NCI-H2196 (cell line): ENCODE results near the gene PIM1.
"Not testable (repeated sequence)": the region's sequence is repeated elsewhere in the genome, so short reads cannot be mapped to it uniquely, and the experiment has no call there.

Experiments used
- DNase-seq: peaks from one replicate; lab custom pipeline; 2025; ENCODE audit not compliant: unreplicated experiment; lab: John Stamatoyannopoulos, UW

PIM1 gene

DNA sequence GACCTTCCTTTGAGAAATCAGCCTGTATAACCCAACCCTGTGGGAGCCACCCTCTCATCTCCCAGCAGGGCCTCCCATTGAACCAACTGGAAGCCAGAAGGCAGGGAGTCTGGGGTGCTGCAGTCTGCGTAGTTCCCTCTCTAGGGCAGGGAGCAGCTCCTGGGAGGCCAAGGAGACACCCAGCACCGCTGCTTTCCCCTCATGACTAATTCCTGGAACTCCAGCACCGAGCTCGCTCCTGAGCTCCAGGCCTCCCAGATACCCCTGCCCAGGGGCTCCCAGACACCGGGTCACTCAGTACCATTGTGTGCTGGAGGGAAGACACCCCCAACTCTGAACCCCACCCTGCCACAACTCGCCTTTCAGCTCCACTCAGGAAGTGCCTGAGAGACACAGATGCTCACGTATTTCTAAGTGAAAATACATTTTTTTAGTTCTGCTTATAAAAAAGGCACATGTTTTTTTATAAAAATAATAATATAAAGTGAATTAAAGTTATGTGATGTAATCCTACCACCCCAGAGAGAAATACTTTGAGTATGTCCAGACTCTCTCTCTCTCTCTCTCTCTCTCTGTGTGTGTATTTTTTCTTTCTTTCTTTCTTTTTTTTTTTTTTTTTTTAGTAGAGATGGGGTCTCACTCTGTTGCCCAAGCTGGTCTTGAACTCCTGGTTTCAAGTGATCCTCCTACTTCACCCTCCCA, 17.5 kb downstream of the PIM1 start:
- DNase-seq, result no peak

DNA sequence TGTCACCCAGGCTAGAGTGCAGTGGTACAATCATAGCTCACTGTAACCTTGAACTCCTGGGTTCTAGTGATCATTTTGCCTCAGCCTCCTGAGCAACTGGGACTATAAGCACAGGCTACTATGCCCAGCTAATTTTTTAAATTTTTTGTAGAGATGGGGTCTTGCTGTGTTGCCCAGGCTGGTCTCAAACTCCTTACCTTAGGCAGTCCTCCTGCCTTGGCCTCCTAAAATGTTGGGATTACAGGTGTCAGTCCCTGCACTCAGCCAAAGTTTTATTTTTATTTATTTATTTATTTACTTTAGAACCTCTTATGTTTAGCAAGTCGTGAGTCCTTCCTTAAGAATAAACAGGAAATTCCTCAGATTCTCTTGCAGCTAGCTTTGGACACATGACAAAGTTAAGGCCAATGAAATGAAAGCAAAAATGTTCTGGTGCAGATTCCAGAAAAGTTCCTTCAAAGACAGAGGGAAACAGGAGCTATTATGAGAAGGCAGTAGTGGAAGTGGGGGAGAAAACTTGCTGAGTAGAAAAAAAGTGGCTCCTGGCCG, 19.1 kb downstream of the PIM1 start:
- DNase-seq, result no peak

DNA sequence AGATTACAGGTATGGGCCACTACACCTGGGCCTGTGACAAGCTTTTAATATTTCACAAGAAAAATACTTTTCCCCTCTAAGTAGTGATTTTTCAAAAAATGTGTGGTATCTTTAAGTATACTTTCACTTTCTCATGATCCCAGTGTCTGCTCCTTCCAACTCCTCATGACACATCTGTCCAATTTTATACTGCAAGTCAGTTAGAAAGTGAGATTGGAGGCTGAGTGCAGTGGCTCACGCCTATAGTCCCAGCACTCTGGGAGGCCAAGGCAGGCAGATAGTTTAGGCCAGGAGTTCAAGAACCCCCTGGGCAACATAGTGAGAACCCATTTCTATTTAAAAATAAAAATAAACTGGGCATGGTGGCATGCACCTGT, 20.2 kb downstream of the PIM1 start:
- DNase-seq, result no peak

DNA sequence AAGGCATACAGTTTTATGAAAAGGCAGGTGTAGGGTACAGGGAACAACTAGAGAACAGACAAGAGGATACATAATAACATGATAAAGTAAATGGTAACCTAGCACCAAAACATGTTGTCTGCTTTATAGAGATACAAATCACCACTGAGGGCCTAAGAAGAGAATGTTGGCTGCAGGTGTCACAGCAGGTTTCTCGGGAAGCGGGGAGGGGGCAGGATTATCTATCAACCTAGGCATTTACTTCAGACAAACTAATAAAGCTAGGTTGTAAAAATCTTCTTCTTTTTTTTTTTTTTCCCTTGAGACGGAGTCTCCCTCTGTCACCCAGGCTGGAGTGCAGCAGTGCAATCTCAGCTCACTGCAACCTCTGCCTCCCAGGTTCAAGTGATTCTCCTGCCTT, 22.7 kb downstream of the PIM1 start:
- DNase-seq, result peak; percentile 22

DNA sequence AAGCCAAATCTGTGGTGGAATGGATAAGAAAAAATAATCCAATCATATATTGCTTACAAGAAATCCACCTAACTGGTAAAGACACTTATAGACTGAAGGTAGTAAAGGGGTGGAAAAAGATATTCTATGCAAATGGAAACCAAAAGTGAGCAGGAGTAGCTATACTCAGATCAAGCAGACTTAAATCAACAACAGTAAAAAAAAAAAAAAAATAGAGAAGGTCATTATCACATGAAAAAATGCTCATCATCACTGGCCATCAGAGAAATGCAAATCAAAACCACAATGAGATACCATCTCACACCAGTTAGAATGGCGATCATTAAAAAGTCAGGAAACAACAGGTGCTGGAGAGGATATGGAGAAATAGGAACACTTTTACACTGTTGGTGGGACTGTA, 24.9 kb downstream of the PIM1 start:
- DNase-seq, result not testable (repeated sequence)

DNA sequence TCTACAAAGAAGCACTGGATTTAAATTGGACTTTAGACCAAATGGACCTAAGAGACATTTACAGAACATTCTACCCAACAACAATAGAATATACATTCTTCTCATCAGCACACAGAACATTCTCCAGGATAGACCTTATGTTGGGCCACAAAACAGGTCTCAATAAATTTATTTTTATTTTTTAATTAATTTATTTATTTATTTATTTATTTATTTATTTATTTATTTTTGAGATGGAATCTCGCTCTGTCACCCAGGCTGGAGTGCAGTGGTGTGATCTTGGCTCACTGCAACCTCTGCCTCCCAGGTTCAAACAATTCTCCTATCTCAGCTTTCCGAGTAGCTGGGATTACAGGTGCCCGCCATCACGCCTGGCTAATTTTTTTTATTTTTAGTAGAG, 26.5 kb downstream of the PIM1 start:
- DNase-seq, result not testable (repeated sequence)

DNA sequence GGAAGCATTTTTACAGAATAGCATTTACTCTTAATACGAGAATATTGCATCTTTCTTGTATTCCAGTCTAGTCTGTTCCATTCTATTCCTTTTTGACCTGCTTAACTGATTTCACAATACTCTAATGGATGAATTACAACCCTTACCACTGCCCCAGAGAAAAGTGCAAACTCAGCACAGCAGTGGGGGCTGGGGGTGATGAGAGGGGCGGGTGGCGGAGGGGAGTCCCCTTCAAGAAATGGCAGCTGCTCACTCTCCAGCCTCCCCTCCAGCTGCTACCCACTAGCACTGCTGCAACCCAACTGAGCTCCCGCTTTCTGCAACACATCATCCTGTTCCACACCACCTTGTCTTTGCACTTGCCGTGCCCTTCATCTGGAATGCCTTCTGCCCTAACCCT, 30.1 kb downstream of the PIM1 start:
- DNase-seq, result no peak

DNA sequence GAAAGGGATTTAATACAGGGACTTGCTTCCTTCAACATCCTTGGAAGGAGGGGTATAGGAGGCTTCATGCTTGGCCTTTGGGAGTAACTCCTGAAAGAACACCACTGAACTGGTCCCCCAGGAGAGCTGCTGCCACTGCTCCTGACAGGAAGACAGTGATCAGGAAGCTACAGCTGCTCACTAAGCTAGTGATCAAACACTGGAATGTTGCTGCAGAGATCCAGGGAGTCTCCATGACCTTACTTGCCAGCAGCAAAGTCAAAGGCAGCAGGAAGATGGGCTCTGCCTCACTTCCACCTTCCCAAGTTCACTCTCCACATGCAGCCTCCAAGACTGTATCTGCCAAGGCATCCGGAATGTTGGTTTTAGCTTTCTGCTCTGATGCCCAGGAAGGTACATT, 31.8 kb downstream of the PIM1 start:
- DNase-seq, result no peak

DNA sequence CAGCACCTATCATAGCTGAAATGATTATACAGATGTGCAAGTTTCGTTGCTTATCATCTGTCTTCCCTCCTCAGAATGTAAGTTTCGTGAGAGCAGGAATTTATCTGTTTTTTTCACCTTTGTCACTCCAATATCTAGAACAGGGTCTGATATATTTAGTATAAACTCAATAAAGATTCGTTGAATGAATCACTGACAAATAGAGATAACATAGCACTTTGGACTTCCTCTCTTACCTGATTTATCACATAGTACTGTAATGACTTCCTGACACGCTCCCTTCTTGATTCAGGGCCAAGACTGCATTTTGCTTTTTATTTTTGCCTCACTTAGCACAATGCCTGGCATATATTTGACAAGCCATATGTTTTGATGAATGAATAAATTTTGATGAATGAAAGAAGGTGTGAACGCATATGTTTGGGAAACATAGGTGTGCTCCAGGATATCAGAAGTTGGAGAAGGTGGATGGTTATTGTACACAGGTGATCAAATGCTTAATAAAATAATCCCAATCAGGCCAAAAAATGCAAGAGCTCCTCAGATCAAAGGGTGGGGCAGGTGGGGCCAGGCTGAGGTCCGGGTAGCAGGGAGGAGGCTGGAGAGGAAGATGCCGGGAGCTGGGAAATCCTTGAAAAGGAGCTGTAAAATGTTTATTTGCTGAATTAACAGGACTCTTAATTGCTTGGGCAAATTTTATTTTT, 33.0 kb downstream of the PIM1 start:
- no peak for DNase-seq

DNA sequence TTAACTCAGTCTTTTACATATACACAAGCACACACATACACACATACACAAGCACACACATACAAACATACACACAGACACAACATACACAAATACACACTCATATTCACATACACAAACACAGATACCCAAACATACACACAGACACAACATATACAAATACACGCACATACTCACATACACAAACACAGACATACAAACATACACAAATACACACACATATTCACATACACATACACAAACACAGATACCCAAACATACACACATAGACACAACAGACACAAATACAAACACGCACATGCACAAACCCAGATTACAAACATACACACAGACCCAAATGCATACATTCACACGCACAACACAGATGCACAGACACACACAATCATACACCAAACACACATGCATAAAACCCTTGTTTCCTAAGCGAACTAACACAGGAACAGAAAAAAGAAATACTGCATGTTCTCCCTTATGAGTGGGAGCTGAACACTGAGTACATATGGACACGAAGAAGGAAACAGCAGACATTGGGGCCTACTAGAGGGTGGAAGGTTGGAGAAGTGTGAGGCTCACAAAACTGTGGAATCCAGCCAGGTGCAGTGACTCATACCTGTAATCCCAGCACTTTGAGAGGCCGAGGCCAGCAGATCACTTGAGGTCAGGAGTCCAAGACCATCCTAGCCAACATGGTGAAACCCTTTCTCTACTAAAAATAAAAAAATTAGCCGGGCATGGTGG, 34.2 kb downstream of the PIM1 start:
- DNase-seq, result peak; percentile 43

DNA sequence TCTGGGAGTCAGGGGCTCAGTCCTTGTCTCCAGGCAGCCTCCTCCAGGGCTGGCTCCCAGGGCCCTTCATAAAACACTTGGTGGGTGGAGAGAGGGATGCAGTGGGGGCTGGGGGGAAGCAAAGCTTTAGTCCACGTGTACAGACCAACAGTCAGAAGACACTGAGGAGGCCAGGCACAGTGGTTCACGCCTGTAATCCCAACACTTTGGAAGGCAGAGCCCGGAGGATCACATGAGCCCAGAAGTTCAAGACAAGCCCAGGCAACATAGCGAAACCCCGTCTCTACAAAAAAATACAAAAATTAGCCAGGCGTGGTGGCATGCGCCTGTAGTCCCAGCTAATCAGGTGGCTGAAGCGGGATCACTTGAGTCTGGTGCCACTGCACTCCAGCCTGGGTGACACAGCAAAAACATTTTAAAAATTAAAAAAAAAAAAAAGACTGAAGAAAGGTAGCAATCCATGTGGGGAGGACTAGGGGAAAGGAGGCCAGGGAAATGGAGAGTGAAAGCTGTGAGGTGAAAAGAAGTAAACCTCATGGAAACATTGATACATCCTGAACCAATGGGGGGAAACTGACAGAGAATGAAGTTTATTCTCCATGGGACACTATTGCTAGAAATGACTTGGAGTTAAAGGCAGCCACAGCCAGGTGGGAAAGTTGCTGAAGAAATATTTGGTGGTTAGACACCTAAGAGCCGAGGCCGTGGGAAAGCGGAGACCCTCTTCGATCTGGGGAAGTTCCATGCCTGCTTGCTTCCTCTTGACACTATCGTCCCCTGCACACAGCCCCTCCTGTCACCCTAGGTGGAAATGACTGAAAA, 35.4 kb downstream of the PIM1 start:
- no peak for DNase-seq

DNA sequence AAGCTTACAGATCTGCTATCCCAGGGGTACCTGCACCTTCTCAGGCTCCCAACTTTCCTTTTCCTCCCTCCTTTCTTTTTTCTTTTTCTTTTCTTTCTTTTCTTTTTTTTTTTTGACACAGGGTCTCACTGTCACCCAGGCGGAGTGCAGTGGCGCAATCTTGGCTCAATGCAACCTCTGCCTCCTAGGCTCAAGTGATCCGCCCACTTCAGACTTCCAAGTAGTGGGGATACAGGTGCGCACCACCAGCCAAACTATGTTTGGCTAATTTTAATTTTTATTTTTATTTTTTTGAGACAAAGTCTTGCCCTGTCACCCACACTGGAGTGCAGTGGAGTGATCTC, 36.0 kb downstream of the PIM1 start:
- no peak for DNase-seq

DNA sequence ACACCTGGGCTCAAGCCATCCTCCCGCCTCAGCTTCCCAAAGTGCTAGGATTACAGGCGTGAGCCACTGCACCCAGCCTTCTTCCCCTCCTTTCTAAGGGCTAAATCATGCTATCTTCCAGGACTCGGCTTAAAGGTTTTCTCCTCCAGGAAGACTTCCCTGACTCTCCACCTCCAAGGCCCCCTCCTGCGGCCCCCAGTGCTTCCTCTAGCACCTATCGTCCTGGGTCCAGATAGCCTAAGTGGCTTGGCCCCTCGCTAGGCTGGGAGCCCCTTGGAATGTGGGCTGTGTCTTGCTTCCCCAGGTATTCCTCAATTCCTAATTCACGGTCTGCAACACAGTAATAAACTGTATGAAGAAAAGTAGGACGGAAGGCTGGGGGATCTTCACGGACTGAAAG, 36.7 kb downstream of the PIM1 start:
- no peak for DNase-seq

DNA sequence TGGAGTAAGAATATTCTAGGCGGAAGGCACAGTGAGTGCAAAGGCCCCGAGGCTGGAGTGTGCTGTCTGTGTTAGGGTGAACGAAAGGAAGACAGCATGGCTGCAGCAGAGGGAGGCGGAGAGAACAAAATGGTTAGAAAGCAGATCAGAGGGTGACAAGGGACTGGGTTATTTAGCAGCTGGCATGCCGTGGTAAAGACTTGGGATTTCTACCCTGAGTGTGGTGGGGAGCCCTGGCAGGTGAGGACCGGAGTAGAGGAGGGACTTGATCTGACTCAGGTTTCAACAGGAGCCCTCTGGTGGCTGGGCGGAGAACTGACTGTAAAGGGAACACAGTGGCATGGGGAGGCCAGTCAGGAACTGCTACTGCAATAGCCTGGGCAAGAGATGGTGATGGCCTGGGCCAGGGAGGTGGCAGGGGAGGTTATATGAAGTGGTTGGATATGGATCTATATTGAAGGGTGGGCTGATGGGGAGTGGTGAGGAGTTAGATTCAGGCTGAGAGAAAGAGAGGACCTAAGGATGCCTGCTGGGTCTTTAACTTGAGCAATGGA, 38.0 kb downstream of the PIM1 start:
- DNase-seq, result peak; percentile 81

DNA sequence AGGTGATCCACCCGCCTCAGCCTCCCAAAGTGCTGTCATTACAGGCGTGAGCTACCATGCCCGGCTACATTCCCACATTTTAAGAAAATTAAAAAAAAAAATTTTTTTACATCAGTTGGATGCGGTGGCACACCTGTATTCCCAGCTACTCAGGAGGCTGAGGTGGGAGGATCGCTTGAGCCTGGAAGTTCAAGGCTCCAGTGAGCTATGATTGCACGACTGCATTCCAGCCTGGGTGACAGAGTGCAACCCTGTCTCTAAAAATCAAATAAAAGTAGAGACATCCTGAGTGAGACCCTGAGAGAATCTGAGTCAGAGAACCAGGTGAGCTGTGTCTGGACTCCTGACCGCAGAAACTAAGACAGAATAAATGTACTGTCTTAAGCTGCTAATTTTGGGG, 38.8 kb downstream of the PIM1 start:
- no peak for DNase-seq

DNA sequence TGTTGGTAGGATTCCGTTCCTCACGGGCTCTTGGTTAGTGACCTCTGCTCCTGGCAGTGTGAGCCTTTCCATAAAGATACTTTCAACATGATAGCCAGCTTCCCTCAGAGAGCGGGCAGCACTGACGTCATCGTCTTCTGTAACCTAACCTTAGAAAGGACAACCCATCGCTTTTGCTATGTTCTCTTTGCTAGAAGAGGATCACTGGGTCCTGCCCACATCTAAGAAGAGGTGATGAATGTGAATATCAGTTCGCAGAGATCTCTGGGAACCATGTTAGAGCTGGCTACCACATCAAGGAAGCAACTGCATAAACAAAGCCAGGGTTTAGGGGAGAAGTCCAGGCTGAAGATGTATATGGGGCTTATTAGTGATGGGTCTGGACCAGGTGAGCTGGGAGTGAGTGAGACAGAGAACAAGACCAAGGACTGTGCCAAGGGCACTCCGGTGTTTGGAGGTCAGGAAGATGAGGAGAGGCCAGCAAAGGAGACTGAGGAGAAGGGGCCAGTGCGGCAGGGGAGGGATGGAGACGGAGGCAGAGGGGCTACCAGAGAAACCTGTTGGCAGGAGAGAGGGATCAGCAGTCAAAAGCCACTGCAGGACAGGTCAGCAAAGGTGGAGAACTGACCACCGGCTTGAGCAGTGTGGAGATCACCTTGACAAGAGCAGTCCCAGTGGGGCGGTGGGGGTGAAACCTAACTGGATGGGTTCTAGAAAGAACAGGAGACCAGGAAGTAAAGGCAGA, 39.7 kb downstream of the PIM1 start:
- DNase-seq, result no peak

DNA sequence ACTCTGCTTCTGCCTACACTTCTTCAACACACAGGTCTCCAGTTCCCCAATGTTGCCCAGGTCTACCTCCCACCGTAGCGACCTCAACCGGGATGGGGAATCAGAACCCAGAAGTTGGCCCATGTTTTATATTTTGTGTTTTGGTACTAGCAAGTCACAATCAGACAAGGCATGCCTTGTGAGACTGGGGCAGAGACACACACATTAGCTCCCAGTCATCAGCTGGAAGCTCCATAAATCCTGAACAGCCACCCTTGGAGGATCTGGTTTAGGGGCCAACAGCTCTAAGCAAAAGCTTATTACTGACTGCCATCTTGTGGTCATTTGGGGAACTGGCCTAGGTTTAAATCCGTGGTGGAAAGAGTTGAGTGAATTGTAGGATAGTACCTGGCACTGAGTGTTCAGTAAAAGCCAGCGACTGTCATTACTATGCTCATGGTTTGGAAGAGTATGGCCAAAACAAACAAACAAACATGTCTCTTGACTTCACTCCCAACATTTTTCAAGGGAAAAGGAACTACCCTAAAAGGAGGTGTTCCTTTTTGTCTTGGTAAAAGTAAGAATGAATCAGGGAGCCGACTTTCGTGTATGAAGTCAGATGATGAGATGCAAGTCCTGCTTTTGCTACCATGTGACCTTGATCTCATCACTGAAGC, 40.5 kb downstream of the PIM1 start:
- peak; percentile 91 for DNase-seq

DNA sequence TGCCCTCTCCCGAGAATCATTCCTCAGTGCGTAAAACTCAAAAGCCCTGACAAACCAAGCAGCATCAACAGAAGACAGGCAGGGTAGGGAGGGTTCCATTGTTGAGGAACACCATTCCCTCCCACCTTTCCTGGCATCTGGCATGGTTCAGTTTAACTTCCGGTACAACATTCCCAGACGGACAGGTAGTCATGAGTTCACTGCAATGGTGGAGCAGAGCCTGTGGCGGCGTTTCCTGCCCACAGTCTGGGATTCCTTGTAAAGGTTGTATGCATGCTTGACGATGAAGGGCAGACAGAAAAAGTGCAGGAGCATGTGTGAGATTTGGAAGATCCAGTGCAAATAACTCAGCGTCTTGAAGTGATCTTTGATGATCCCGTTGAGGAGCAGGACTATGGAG, 42.3 kb downstream of the PIM1 start:
- no peak for DNase-seq

DNA sequence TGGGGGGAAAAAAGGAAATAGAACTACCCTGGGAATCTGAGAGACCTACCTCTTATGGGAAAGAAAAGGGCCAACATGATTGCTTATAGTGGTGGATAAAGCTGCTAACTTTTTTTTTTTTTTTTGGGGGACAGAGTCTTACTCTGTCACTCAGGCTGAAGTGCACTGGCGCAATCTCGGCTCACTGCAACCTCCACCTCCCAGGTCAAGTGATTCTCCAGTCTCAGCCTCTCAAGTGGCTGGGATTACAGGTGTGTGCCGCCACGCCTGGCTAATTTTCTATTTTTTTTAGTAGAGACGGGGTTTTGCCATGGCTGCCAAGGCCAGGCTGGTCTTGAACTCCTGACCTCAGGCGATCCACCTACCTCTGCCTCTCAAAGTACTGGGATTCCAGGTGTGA, 48.1 kb downstream of the PIM1 start:
- DNase-seq, result no peak

DNA sequence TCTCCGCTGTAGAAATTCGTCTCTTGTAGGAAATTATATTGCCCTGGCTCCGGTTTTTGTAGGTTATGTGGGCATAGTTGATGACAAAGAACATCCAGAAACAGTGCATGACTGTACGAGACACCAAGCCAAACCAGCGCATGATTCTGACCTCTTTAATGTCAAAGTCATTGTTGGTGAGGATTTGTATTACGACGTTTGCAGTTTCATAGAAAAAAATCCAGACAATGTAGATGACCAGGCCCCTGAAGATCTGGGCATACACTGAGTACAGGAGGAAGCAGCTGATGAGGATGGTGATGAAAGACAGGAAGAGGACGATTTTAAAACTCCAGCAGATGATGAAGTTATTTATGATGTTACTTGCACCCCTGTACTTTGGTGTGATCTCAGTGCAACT, 48.6 kb downstream of the PIM1 start:
- no peak for DNase-seq
